Cardiac muscle cell (in vitro differentiated cells and primary cell): ENCODE results near the gene BANF2. TPM values are rescaled to one million over a fixed set of nuclear protein-coding genes. Genes with fewer than 3 reads are reported as not detected.

Experiments used
- DNase-seq, 2 donors: peaks; one replicate each; pipeline versions ENCODE4 v3.0.0 to v3.0.0-alpha.2; 2010 to 2017; ENCODE audit warnings: low read depth in 1 of 2, low spot score in 1 of 2
- H3K27ac ChIP-seq: fragments of 200-600 bp; sonication (generic); 2 replicates; pipeline ENCODE4 v1.5.1; 2016
- H3K27me3 ChIP-seq: fragments of 200-600 bp; sonication (generic); 2 replicates; pipeline ENCODE4 v1.6.0; 2016; ENCODE audit warnings: control low read depth
- H3K36me3 ChIP-seq: fragments of 200-600 bp; sonication (generic); 2 replicates; pipeline ENCODE4 v1.5.1; 2016; ENCODE audit warnings: control low read depth
- H3K4me1 ChIP-seq: fragments of 200-600 bp; sonication (generic); 2 replicates; pipeline ENCODE4 v1.8.1; 2017; ENCODE audit warnings: low read depth, mild to moderate bottlenecking, mixed run types
- H3K4me3 ChIP-seq: fragments of 200-600 bp; sonication (generic); 2 replicates; pipeline ENCODE4 v1.5.1; 2016; ENCODE audit warnings: mild to moderate bottlenecking
- H3K9me3 ChIP-seq: fragments of 200-600 bp; sonication (generic); 2 replicates; pipeline ENCODE4 v1.5.1; 2017; ENCODE audit warnings: low read depth, mild to moderate bottlenecking, control low read depth
- CTCF ChIP-seq: IDR thresholded peaks from 2 replicates; pipeline ENCODE4 v1.5.1; 2012; ENCODE audit warnings: low read depth, mild to moderate bottlenecking, low read length
- polyA plus RNA-seq: library from polyadenylated mRNA; unstranded; fragments of >200 nt; fragmentation: Nextera tagmentation; extraction: Ambion mirVana; gene quantifications from 2 replicates; pipeline ENCODE4 v1.2.1, GENCODE V29; 2016
- total RNA-seq: library from RNA; depleted of rRNA; stranded (reverse); fragments of >200 nt; gene quantifications from 2 replicates; pipeline ENCODE4 v1.2.3, GENCODE V29; 2016

BANF2 gene
- total and polyA plus RNA-seq, 2 experiments from 2014 or later: not detected

- H3K36me3 ChIP-seq: no peaks in the 10 kb centered on the region
- no peak for TF ChIP-seq CTCF
- H3K4me1 ChIP-seq: peaks cover 18% of the 10 kb centered on the region
- H3K9me3 ChIP-seq: no peaks in the 10 kb centered on the region
- H3K4me3 ChIP-seq: no peak overlapping the region
- no peak overlapping the region for H3K27ac ChIP-seq
- no peaks in the 10 kb centered on the region for H3K27me3 ChIP-seq
- no peak for DNase-seq
These were observed 12.9 kb downstream of the BANF2 start for GRCh38 chr20:17712708-17713107.

GRCh38 chr20:17714597-17714996 is 14.8 kb downstream of the BANF2 start:
- DNase-seq: no peak
- peaks cover 18% of the 10 kb centered on the region for H3K4me1 ChIP-seq
- no peaks in the 10 kb centered on the region for H3K36me3 ChIP-seq
- TF ChIP-seq CTCF: no peak
- H3K27me3 ChIP-seq: no peaks in the 10 kb centered on the region
- no peaks in the 10 kb centered on the region for H3K9me3 ChIP-seq
- H3K4me3 ChIP-seq: no peak overlapping the region
- no peak overlapping the region for H3K27ac ChIP-seq

- Histone ChIP-seq H3K4me3 (no peak overlapping the region), H3K4me1 (peaks cover 15% of the 10 kb centered on the region), H3K36me3 (no peaks in the 10 kb centered on the region), H3K27me3 (no peaks in the 10 kb centered on the region), H3K27ac (no peak overlapping the region), H3K9me3 (no peaks in the 10 kb centered on the region)
- no peak for DNase-seq
- no peak for TF ChIP-seq CTCF
These were observed 15.3 kb downstream of the BANF2 start for GRCh38 chr20:17715075-17715474.

GRCh38 chr20:17716331-17716730 is 16.6 kb downstream of the BANF2 start:
- H3K27me3 ChIP-seq: no peaks in the 10 kb centered on the region
- no peak for TF ChIP-seq CTCF
- H3K4me1 ChIP-seq: peaks cover 3% of the 10 kb centered on the region
- no peaks in the 10 kb centered on the region for H3K36me3 ChIP-seq
- no peak overlapping the region for H3K4me3 ChIP-seq
- no peak for DNase-seq
- no peak overlapping the region for H3K27ac ChIP-seq
- no peaks in the 10 kb centered on the region for H3K9me3 ChIP-seq

GRCh38 chr20:17720755-17721154 is 21.0 kb downstream of the BANF2 start:
- no peak overlapping the region for H3K27ac ChIP-seq
- TF ChIP-seq CTCF: no peak
- DNase-seq: no peak
- H3K9me3 ChIP-seq: no peaks in the 10 kb centered on the region
- no peaks in the 10 kb centered on the region for H3K36me3 ChIP-seq
- H3K27me3 ChIP-seq: no peaks in the 10 kb centered on the region
- H3K4me1 ChIP-seq: no peaks in the 10 kb centered on the region
- H3K4me3 ChIP-seq: no peak overlapping the region
